ENCODE measurements around the gene DNAI4. TPM values are rescaled to one million over a fixed set of nuclear protein-coding genes. Genes with fewer than 3 reads are reported as not detected.

Gene DNAI4
- total and polyA plus RNA-seq, 9 of the 15 experiments (the other 6 are each of a cell fraction or from before 2014, with no cell fraction given), result 0.57 to 4.8 (median 2.6) TPM; not detected in 1

DNA sequence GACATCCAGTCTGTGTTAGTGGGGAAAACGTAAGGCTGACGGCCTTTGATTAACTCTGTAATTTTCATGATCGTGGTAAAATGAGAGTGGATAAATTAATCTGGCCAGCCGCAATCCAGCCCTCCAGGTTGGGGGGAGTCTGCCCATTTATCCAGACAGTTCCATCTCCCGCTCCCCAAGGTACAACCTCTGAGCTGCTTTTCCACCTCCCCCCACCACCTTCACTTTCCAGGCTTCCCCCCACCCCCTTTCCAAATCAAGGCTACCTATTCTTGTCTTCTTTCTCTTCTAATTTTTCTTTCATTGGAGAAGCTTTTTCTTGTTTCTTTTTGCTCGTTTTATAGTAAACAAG, 6.1 kb upstream of the DNAI4 start:
- Histone ChIP-seq H3K4me1 (replicated peaks in 1 of 2; ENCODE audit: control insufficient read depth in 2 of 2, insufficient read depth in 2 of 2, low read length in 2 of 2) (peaks cover 8 to 11% of the 10 kb centered on the region in 2 experiments; a peak in 3 of 5 replicates), H3K4me2 (ENCODE audit: insufficient read depth, low read length) (peak overlapping the region; percentile 98), H4K20me1 (replicated peaks; ENCODE audit: control insufficient read depth, insufficient read depth, low read length) (no peaks in the 10 kb centered on the region), H3K4me3 (peak overlapping the region; percentile 85), H3K9ac (ENCODE audit: insufficient read depth in 1 of 2, low read depth in 2 of 2, low read length in 2 of 2) (peak overlapping the region; percentile 88 to 95), H3K36me3 (ENCODE audit: control insufficient read depth, insufficient read depth, low read length) (peaks cover 2% of the 10 kb centered on the region; the same call in 1 of the 3 replicates), H3K27ac (ENCODE audit: extremely low read depth, low read depth, low read length) (peak overlapping the region; percentile 89), H3K79me2 (ENCODE audit: control insufficient read depth, insufficient read depth, low read length) (peaks cover 98% of the 10 kb centered on the region), H3K9me3 (replicated peaks; ENCODE audit: control insufficient read depth, insufficient read depth, low read depth, low read length) (no peaks in the 10 kb centered on the region), H2AFZ (ENCODE audit: low read depth, low read length) (peak overlapping the region; percentile 63), H3K27me3 (ENCODE audit: control insufficient read depth in 2 of 2, insufficient read depth in 2 of 2, low read length in 2 of 2) (no peaks in the 10 kb centered on the region), H3K9me1 (ENCODE audit: control insufficient read depth, insufficient read depth, low read length) (no peaks in the 10 kb centered on the region)
- ATAC-seq (peak; percentile 6), FAIRE-seq (no peak), DNase-seq (ENCODE audit: extremely low read depth in 1 of 4, low spot score in 3 of 4) (peak in 1 of 4 experiments; percentile 15)
- ChIA-PET POLR2A (interaction anchor here (0.6 to 2.3 kb wide), 7 partner anchors 9 to 19 kb away, joined by 3 to 11 read pairs (median 4); no protein-coding TSS in a partner anchor), CTCF (ENCODE audit: low intra/inter-chr PET ratio) (no interaction called here)
- WGBS (ENCODE audit: insufficient coverage, low coverage, missing lambda C conversion rate), result 0% methylated on average over 5 of the region's 6 CpGs
- BruUV-seq (replicated peaks), result no TSS peak
- in situ Hi-C loops (cut with MboI), result no loop called here
- intact Hi-C loops (cut with micrococcal nuclease), result loop anchor here (5.0 to 10.0 kb wide), 2 partner anchors 757 to 1456 kb away; partner anchors contain the start of gene GADD45A
- TF ChIP-seq RFX1 (IDR thresholded peaks at IDR 0.05) (no peak), CC2D1A (IDR thresholded peaks at IDR 0.05) (0 out of 2 replicates have a peak, but pooled peaks have one; percentile 0), LARP7 (IDR thresholded peaks at IDR 0.05) (no peak), MCM2 (IDR thresholded peaks at IDR 0.05; ENCODE audit: low read depth) (no peak), ZNF232 (CRISPR knock-in tag; IDR thresholded peaks at IDR 0.05) (no peak), HNRNPK (IDR thresholded peaks at IDR 0.05; ENCODE audit: low read depth, low read length, poor library complexity, severe bottlenecking) (no peak), SUPT5H (IDR thresholded peaks at IDR 0.05) (no peak), STAT5A (IDR thresholded peaks at IDR 0.05; ENCODE audit: borderline replicate concordance, low read length) (no peak), CBX2 (IDR thresholded peaks at IDR 0.05; ENCODE audit: insufficient read depth, low read length, poor library complexity, severe bottlenecking) (no peak), ELF1 (tag; IDR thresholded peaks at IDR 0.05) (peak; percentile 13), SMARCA4 (IDR thresholded peaks at IDR 0.05) (peak; percentile 2; the same call in 1 of the 2 replicates), TCF3 (CRISPR knock-in tag; IDR thresholded peaks at IDR 0.05) (no peak), ZFP30 (CRISPR knock-in tag; IDR thresholded peaks at IDR 0.05; ENCODE audit: borderline replicate concordance) (no peak), CBFA2T2 (conservative IDR thresholded peaks at IDR 0.05) (no peak), NFE2 (IDR thresholded peaks at IDR 0.05; ENCODE audit: low read depth) (peak; percentile 12; the same call in 1 of the 2 replicates), MBD2 (IDR thresholded peaks at IDR 0.05; ENCODE audit: borderline replicate concordance, low read depth) (no peak)
- TF ChIP-seq, protein P1, sequence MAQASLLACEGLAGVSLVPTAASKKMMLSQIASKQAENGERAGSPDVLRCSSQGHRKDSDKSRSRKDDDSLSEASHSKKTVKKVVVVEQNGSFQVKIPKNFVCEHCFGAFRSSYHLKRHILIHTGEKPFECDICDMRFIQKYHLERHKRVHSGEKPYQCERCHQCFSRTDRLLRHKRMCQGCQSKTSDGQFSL (CRISPR knock-in tag; IDR thresholded peaks at IDR 0.05), result no peak
- TF ChIP-seq, protein P1 (tag; IDR thresholded peaks at IDR 0.05), result peak in 1 of 2 experiments; percentile 79; a peak in 2 of 4 replicates
- TF ChIP-seq, protein P2, sequence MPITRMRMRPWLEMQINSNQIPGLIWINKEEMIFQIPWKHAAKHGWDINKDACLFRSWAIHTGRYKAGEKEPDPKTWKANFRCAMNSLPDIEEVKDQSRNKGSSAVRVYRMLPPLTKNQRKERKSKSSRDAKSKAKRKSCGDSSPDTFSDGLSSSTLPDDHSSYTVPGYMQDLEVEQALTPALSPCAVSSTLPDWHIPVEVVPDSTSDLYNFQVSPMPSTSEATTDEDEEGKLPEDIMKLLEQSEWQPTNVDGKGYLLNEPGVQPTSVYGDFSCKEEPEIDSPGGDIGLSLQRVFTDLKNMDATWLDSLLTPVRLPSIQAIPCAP (CRISPR knock-in tag; IDR thresholded peaks at IDR 0.05; ENCODE audit: borderline replicate concordance), result no peak
- TF ChIP-seq, protein P3, sequence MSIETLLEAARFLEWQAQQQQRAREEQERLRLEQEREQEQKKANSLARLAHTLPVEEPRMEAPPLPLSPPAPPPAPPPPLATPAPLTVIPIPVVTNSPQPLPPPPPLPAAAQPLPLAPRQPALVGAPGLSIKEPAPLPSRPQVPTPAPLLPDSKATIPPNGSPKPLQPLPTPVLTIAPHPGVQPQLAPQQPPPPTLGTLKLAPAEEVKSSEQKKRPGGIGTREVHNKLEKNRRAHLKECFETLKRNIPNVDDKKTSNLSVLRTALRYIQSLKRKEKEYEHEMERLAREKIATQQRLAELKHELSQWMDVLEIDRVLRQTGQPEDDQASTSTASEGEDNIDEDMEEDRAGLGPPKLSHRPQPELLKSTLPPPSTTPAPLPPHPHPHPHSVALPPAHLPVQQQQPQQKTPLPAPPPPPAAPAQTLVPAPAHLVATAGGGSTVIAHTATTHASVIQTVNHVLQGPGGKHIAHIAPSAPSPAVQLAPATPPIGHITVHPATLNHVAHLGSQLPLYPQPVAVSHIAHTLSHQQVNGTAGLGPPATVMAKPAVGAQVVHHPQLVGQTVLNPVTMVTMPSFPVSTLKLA (conservative IDR thresholded peaks at IDR 0.05), result no peak
- TF ChIP-seq, protein P4, sequence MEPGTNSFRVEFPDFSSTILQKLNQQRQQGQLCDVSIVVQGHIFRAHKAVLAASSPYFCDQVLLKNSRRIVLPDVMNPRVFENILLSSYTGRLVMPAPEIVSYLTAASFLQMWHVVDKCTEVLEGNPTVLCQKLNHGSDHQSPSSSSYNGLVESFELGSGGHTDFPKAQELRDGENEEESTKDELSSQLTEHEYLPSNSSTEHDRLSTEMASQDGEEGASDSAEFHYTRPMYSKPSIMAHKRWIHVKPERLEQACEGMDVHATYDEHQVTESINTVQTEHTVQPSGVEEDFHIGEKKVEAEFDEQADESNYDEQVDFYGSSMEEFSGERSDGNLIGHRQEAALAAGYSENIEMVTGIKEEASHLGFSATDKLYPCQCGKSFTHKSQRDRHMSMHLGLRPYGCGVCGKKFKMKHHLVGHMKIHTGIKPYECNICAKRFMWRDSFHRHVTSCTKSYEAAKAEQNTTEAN (CRISPR knock-in tag; IDR thresholded peaks at IDR 0.05), result 0 out of 2 replicates have a peak, but pooled peaks have one; percentile 37
